H1 (cell line): Measurements from ENCODE around the gene DOHH. TPM values are rescaled to one million over a fixed set of nuclear protein-coding genes. Genes with fewer than 3 reads are reported as not detected.

ENCODE experiments used
- ASH2L ChIP-seq: fragments of 200-600, 300-600 bp; sonication (generic); IDR thresholded peaks from one replicate; pipeline ENCODE4 v1.7.1; 2017; ENCODE audit warnings: low read length
- ATF2 ChIP-seq: IDR thresholded peaks from 2 replicates; pipeline ENCODE4 v1.6.1; 2012; ENCODE audit warnings: low read length, inconsistent platforms
- BACH1 ChIP-seq: IDR thresholded peaks from 2 replicates; pipeline ENCODE4 v1.6.1; 2012; ENCODE audit warnings: low read length, improper control_type of control experiment
- CTBP2 ChIP-seq: IDR thresholded peaks from 2 replicates; pipeline ENCODE4 v1.7.0; 2011; ENCODE audit warnings: borderline replicate concordance, mild to moderate bottlenecking, moderate library complexity, mixed read lengths, low read length; ENCODE audit not compliant: insufficient read depth, insufficient read length
- CTCF ChIP-seq, 3 experiments: IDR thresholded peaks; 1 replicate in 2 of 3; 2 replicates in 1 of 3; pipeline versions ENCODE4 v1.5.1 to v1.6.1; 2011; ENCODE audit warnings: low read length in 3 of 3, mild to moderate bottlenecking in 3 of 3, inconsistent platforms in 2 of 3, low read depth in 1 of 3, moderate library complexity in 1 of 3; ENCODE audit not compliant: insufficient read depth in 1 of 3; ENCODE audit errors: control extremely low read depth in 1 of 3
- E2F6 ChIP-seq: IDR thresholded peaks from 2 replicates; pipeline ENCODE4 v1.6.1; 2012; ENCODE audit warnings: inconsistent platforms
- EP300 ChIP-seq, 2 experiments: IDR thresholded peaks; 1 replicate in 1 of 2; 2 replicates in 1 of 2; pipeline ENCODE4 v1.6.1; 2011 to 2012; ENCODE audit warnings: low read depth in 2 of 2, low read length in 2 of 2, mild to moderate bottlenecking in 2 of 2, borderline replicate concordance in 1 of 2, inconsistent platforms in 1 of 2, moderate library complexity in 1 of 2
- KDM1A ChIP-seq: fragments of 200-600, 300-600 bp; sonication (generic); IDR thresholded peaks from 2 replicates; pipeline ENCODE4 v1.7.1; 2016; ENCODE audit warnings: mild to moderate bottlenecking, low read length, borderline replicate concordance
- POU5F1 ChIP-seq: IDR thresholded peaks from 2 replicates; pipeline ENCODE4 v1.6.1; 2011; ENCODE audit warnings: low read depth, mild to moderate bottlenecking, low read length, moderate library complexity
- RAD21 ChIP-seq, 2 experiments: IDR thresholded peaks in 1 of 2; conservative IDR thresholded peaks in 1 of 2; 2 replicates each; pipeline ENCODE4 v1.6.1; 2011; ENCODE audit warnings: low read depth in 2 of 2, low read length in 2 of 2, improper control_type of control experiment in 1 of 2, inconsistent platforms in 1 of 2, mild to moderate bottlenecking in 1 of 2, moderate library complexity in 1 of 2
- SIRT6 ChIP-seq: IDR thresholded peaks from one replicate; pipeline ENCODE4 v1.7.1; 2012; ENCODE audit warnings: low read length, inconsistent platforms
- SIX5 ChIP-seq: IDR thresholded peaks from 2 replicates; pipeline ENCODE4 v1.6.1; 2011; ENCODE audit warnings: mild to moderate bottlenecking, low read depth, low read length
- SP1 ChIP-seq: IDR thresholded peaks from 2 replicates; pipeline ENCODE4 v1.6.1; 2011; ENCODE audit warnings: low read depth, low read length
- USF2 ChIP-seq: IDR thresholded peaks from 2 replicates; pipeline ENCODE4 v1.6.1; 2011; ENCODE audit warnings: low read length, improper control_type of control experiment
- YY1 ChIP-seq: IDR thresholded peaks from 2 replicates; pipeline ENCODE4 v1.6.1; 2011; ENCODE audit warnings: low read depth, mild to moderate bottlenecking, low read length
- polyA plus RNA-seq, 7 experiments: library from polyadenylated mRNA; depleted of rRNA in 3 of 7; stranded (reverse) in 5 of 7; unstranded in 2 of 7; fragments of >200 nt in 5 of 7; fragments of 200-250 nt in 2 of 7; gene quantifications; 1 replicate in 5 of 7; 2 replicates in 1 of 7; 4 replicates in 1 of 7; pipeline versions ENCODE4 v1.2.1 to v1.2.3, GENCODE V29; 2011 to 2013; ENCODE audit warnings: missing spikeins in 2 of 7, mixed read lengths in 2 of 7
- total RNA-seq: library from RNA; stranded (reverse); fragmentation: NEBNext Ultra II Directional; extraction: Animal tissue kit (Norgen Biotek cat#: 25700); gene quantifications from 2 replicates; pipeline ENCODE4 v1.2.1, GENCODE V29; 2021

Gene DOHH
- total and polyA plus RNA-seq, 2 of the 8 experiments (the other 6 are each of a cell fraction or from before 2014, with no cell fraction given): 7.3 to 17.7 TPM

GRCh38 chr19:3505598-3506383 is 5.3 kb upstream of the DOHH start, which contains the start of gene FZR1 (continued):
- TF ChIP-seq POU5F1 (no peak), ATF2 (no peak), ASH2L (no peak), CTCF (IDR thresholded peaks at IDR 0.05; ENCODE audit: control extremely low read depth in 1 of 3, insufficient read depth in 1 of 3, low read depth in 1 of 3, low read length in 3 of 3) (no peak), YY1 (peak; percentile 91; the same call in 1 of the 2 replicates), BACH1 (peak; percentile 91), RAD21 (IDR thresholded peaks at IDR 0.05 in 1 of 2, conservative IDR thresholded peaks at IDR 0.05 in 1 of 2; ENCODE audit: low read depth in 2 of 2, low read length in 2 of 2) (no peak), SIX5 (no peak), SIRT6 (no peak), EP300 (IDR thresholded peaks at IDR 0.05; ENCODE audit: borderline replicate concordance in 1 of 2, low read depth in 2 of 2, low read length in 2 of 2) (peak in 1 of 2 experiments; percentile 16; a peak in 1 of 3 replicates), KDM1A (no peak), CTBP2 (no peak), SP1 (peak; percentile 41; the same call in 1 of the 2 replicates), E2F6 (peak; percentile 61; the same call in 1 of the 2 replicates), USF2 (no peak)
